GM12878 (cell line): Measurements from ENCODE around the gene LONRF3. TPM values are rescaled to one million over a fixed set of nuclear protein-coding genes. Genes with fewer than 3 reads are reported as not detected.

Experiments used
- ATAC-seq: fragments of 200-7000 bp; cut with Tn5 transposase; 3 replicates; pipeline ENCODE4 v1.9.1; 2020; ENCODE audit warnings: mild to moderate bottlenecking, moderate library complexity
- BruUV-seq: library from RNA; stranded (reverse); fragments of 400-500 nt; replicated peaks from 2 replicates; lab custom pipeline; 2021; lab: Mats Ljungman, UMichigan
- CTCF ChIA-PET: fragments of 300-600 bp; sonication (Branson Sonifier 250); formaldehyde crosslinking; extraction: SDS; loops from one replicate; lab custom pipeline; 2021; ENCODE audit warnings: inconsistent platforms; lab: Yijun Ruan, JAX
- POLR2A ChIA-PET: fragments of 350-600 bp; formaldehyde crosslinking; extraction: SDS; loops from one replicate; lab custom pipeline; 2021; ENCODE audit warnings: inconsistent platforms; lab: Charles Lee
- RAD21 ChIA-PET: fragments of 300-600 bp; sonication (Branson Sonifier 250); formaldehyde crosslinking; loops from one replicate; lab custom pipeline; 2023; ENCODE audit warnings: antibody characterized with exemption; ENCODE audit not compliant: unreplicated experiment; lab: Charles Lee
- SMC1A ChIA-PET: fragments of 300-600 bp; sonication (Branson Sonifier 250); formaldehyde crosslinking; loops from one replicate; lab custom pipeline; 2023; ENCODE audit not compliant: unreplicated experiment, uncharacterized antibody; lab: Charles Lee
- DNase-seq: peaks from one replicate; pipeline ENCODE4 v3.0.0-alpha.2; 2011; ENCODE audit warnings: low read depth, low spot score
- FAIRE-seq: peaks from 3 replicates; lab custom pipeline; 2011; peaks lifted over from hg19 to GRCh38; lab: Jason Lieb, UNC
- H2AFZ ChIP-seq: 2 replicates; pipeline ENCODE4 v1.6.0; 2011; ENCODE audit warnings: low read depth, low read length, control low read depth; ENCODE audit not compliant: control insufficient read depth
- H3K27ac ChIP-seq: 2 replicates; pipeline ENCODE4 v1.5.1; 2011; ENCODE audit warnings: control low read depth; ENCODE audit not compliant: control insufficient read depth, insufficient read depth
- H3K27me3 ChIP-seq, 2 experiments: replicated peaks in 1 of 2; 2 replicates each; pipeline versions ENCODE4 v1.6.0 to v1.6.1; 2011; ENCODE audit warnings: low read length in 1 of 2; ENCODE audit not compliant: control insufficient read depth in 2 of 2, insufficient read depth in 2 of 2
- H3K36me3 ChIP-seq, 2 experiments: 2 replicates each; pipeline ENCODE4 v1.5.1; 2011; ENCODE audit warnings: low read length in 1 of 2; ENCODE audit not compliant: control insufficient read depth in 2 of 2, insufficient read depth in 2 of 2
- H3K4me1 ChIP-seq: 2 replicates; pipeline ENCODE4 v1.6.1; 2011; ENCODE audit warnings: mild to moderate bottlenecking, low read length, moderate library complexity, mixed read lengths; ENCODE audit not compliant: control insufficient read depth, insufficient read depth
- H3K4me2 ChIP-seq: 2 replicates; pipeline ENCODE4 v1.6.0; 2011; ENCODE audit warnings: control low read depth; ENCODE audit not compliant: control insufficient read depth, insufficient read depth
- H3K4me3 ChIP-seq: fragments of 200-600 bp; sonication (generic); 2 replicates; pipeline ENCODE4 v1.5.1; 2016
- H3K79me2 ChIP-seq: 2 replicates; pipeline ENCODE4 v1.6.0; 2011; ENCODE audit warnings: low read length; ENCODE audit not compliant: control insufficient read depth, insufficient read depth
- H3K9ac ChIP-seq: 2 replicates; pipeline ENCODE4 v1.8.0; 2011; ENCODE audit warnings: low read length, control low read depth, mixed read lengths; ENCODE audit not compliant: control insufficient read depth, insufficient read depth
- H3K9me3 ChIP-seq: replicated peaks from 3 replicates; pipeline ENCODE4 v1.5.1; 2011; ENCODE audit warnings: mild to moderate bottlenecking, low read length; ENCODE audit not compliant: control insufficient read depth, insufficient read depth
- H4K20me1 ChIP-seq: 2 replicates; pipeline ENCODE4 v1.6.0; 2011; ENCODE audit not compliant: control insufficient read depth, insufficient read depth
- EGR1 ChIP-seq, 2 experiments: IDR thresholded peaks; 1 replicate in 1 of 2; 2 replicates in 1 of 2; pipeline ENCODE4 v1.6.1; 2011 to 2012; ENCODE audit warnings: low read depth in 2 of 2, low read length in 2 of 2, borderline replicate concordance in 1 of 2, mild to moderate bottlenecking in 1 of 2, moderate library complexity in 1 of 2
- KLF5 ChIP-seq: fragments of 450-650 bp; IDR thresholded peaks from 2 replicates; pipeline ENCODE4 v1.6.1; 2014; ENCODE audit warnings: mild to moderate bottlenecking; ENCODE audit not compliant: partially characterized antibody
- MEF2B ChIP-seq: fragments of 450-650 bp; IDR thresholded peaks from 2 replicates; pipeline ENCODE4 v1.6.1; 2018; ENCODE audit warnings: mild to moderate bottlenecking, moderate library complexity; ENCODE audit not compliant: partially characterized antibody, poor library complexity, severe bottlenecking
- NRF1 ChIP-seq: conservative IDR thresholded peaks from 2 replicates; pipeline ENCODE4 v1.6.1; 2011; ENCODE audit warnings: mild to moderate bottlenecking, low read depth, low read length, improper control_type of control experiment
- POLR2AphosphoS2 ChIP-seq: IDR thresholded peaks from 2 replicates; pipeline ENCODE4 v1.6.1; 2011; ENCODE audit warnings: low read depth, mild to moderate bottlenecking, low read length, improper control_type of control experiment, moderate library complexity
- RB1 ChIP-seq: fragments of 450-650 bp; formaldehyde crosslinking; IDR thresholded peaks from 2 replicates; pipeline ENCODE4 v1.6.1; 2017; ENCODE audit warnings: mild to moderate bottlenecking, borderline replicate concordance
- SMARCA5 ChIP-seq: fragments of 450-650 bp; IDR thresholded peaks from 2 replicates; pipeline ENCODE4 v1.6.1; 2017; ENCODE audit warnings: mild to moderate bottlenecking
- STAT3 ChIP-seq: IDR thresholded peaks from 2 replicates; pipeline ENCODE4 v1.6.1; 2011; ENCODE audit warnings: low read depth, low read length, improper control_type of control experiment
- SUPT20H ChIP-seq: IDR thresholded peaks from 2 replicates; pipeline ENCODE4 v1.6.1; 2011; ENCODE audit warnings: low read depth, mild to moderate bottlenecking, low read length, moderate library complexity, borderline replicate concordance; ENCODE audit not compliant: control insufficient read depth
- SUZ12 ChIP-seq: fragments of 200-600 bp; sonication (generic); IDR thresholded peaks from one replicate; pipeline ENCODE4 v1.6.1; 2018; ENCODE audit warnings: antibody characterized with exemption, mild to moderate bottlenecking; ENCODE audit not compliant: unreplicated experiment
- TCF12 ChIP-seq: IDR thresholded peaks from 2 replicates; pipeline ENCODE4 v1.6.1; 2011; ENCODE audit warnings: low read depth, mild to moderate bottlenecking, low read length
- TCF3 ChIP-seq: IDR thresholded peaks from 2 replicates; pipeline ENCODE4 v1.6.1; 2012; ENCODE audit warnings: low read depth, mild to moderate bottlenecking, low read length, borderline replicate concordance; ENCODE audit not compliant: insufficient read depth
- WGBS: methylation state at CpG from one replicate; pipeline ENCODE4 v1.1.6; 2016; ENCODE audit warnings: low lambda C conversion rate; ENCODE audit not compliant: insufficient replicate concordance, insufficient coverage; ENCODE audit errors: missing lambda C conversion rate; 5-methylcytosine and 5-hydroxymethylcytosine counted together
- in situ Hi-C: fragments of 300-500 bp; cut with MboI; formaldehyde crosslinking; loops from 9 replicates; pipeline ENCODE4 v1.14.3; 2018; ENCODE audit warnings: mixed read lengths
- intact Hi-C: fragments of 100-400 bp; cut with micrococcal nuclease; formaldehyde crosslinking; loops from one replicate; pipeline ENCODE4 v1.14.2; 2022; ENCODE audit not compliant: unreplicated experiment
- polyA plus RNA-seq, 11 experiments: library from polyadenylated mRNA; depleted of rRNA in 4 of 11; unstranded in 6 of 11; stranded (reverse) in 5 of 11; fragments of >200 nt; fragmentation: Nextera tagmentation in 4 of 11; fragmentation: Illumina TruSeq in 1 of 11; extraction: Ambion mirVana in 4 of 11; extraction: Trizol in 1 of 11; gene quantifications; 1 replicate in 1 of 11; 2 replicates in 10 of 11; pipeline versions ENCODE4 v1.2.1 to v1.2.3, GENCODE V29; 2011 to 2016; ENCODE audit warnings: inconsistent platforms in 2 of 11, missing spikeins in 2 of 11, low read depth in 1 of 11
- total RNA-seq, 4 experiments: library from RNA; depleted of rRNA in 3 of 4; stranded (reverse); fragments of >200 nt in 3 of 4; fragmentation: Illumina TruSeq in 1 of 4; extraction: Trizol in 1 of 4; gene quantifications; 2 replicates each; pipeline versions ENCODE4 v1.2.1 to v1.2.3, GENCODE V29; 2013 to 2021

The LONRF3 gene
- total and polyA plus RNA-seq, 10 of the 15 experiments (the other 5 are each of a cell fraction or from before 2014, with no cell fraction given): 0.05 to 0.23 (median 0.09) TPM; not detected in 3

- no peak for TF ChIP-seq NRF1
- no peak for TF ChIP-seq POLR2AphosphoS2
- 0 out of 3 replicates have a peak, but pooled peaks of 1 of the 2 experiments have one; percentile 16 for TF ChIP-seq EGR1 (IDR thresholded peaks at IDR 0.05; ENCODE audit: borderline replicate concordance in 1 of 2, low read depth in 2 of 2, low read length in 2 of 2)
- TF ChIP-seq SUPT20H: no peak
- peak; percentile 62; the same call in 1 of the 2 replicates for TF ChIP-seq TCF12
- no peak for TF ChIP-seq KLF5
- no peak for TF ChIP-seq TCF3
- TF ChIP-seq, all 136 proteins: peak for 3
These were observed 672 bp downstream of the LONRF3 start (continued) for GRCh38 chrX:118974908-118975671.

GRCh38 chrX:118975831-118976598 is 1.6 kb downstream of the LONRF3 start:
- no peaks in the 10 kb centered on the region; the same call in 2 of the 3 replicates for H3K9me3 ChIP-seq
- WGBS: 40% methylated on average over 62 of the region's 64 CpGs
- no peak overlapping the region for H3K4me3 ChIP-seq
- in situ Hi-C loops (no loop called here), intact Hi-C loops (no loop called here)
- ChIA-PET POLR2A (no interaction called here), CTCF (no interaction called here), RAD21 (no interaction called here), SMC1A (no interaction called here)
- no peak overlapping the region for H2AFZ ChIP-seq
- BruUV-seq: no TSS peak
- H3K9ac ChIP-seq: no peak overlapping the region
- no peaks in the 10 kb centered on the region for H4K20me1 ChIP-seq
- 0 out of 2 replicates have a peak overlapping the region, but pooled peaks have one; percentile 42 for H3K4me2 ChIP-seq
- H3K27me3 ChIP-seq: peaks cover 2 to 12% of the 10 kb centered on the region in 2 experiments
- no peaks in the 10 kb centered on the region for H3K4me1 ChIP-seq
- no peak for TF ChIP-seq SMARCA5
- peak; percentile 61 for TF ChIP-seq SUZ12
- no peak for TF ChIP-seq RB1
- peak; percentile 29 for TF ChIP-seq MEF2B
- TF ChIP-seq STAT3: no peak
- DNase-seq (no peak), ATAC-seq (peak; percentile 54), FAIRE-seq (no peak)
- H3K27ac ChIP-seq: no peak overlapping the region
- H3K79me2 ChIP-seq: no peaks in the 10 kb centered on the region
- H3K36me3 ChIP-seq: no peaks in the 10 kb centered on the region
